GM13976 (cell line): ENCODE data around the gene TCAF1.
"Not testable (repeated sequence)": the region's sequence is repeated elsewhere in the genome, so short reads cannot be mapped to it uniquely, and the experiment has no call there.

Experiments used
- DNase-seq: peaks from one replicate; pipeline ENCODE4 v3.0.0; 2012; ENCODE audit warnings: low spot score
- in situ Hi-C: fragments of 300-500 bp; cut with MboI; formaldehyde crosslinking; loops from one replicate; pipeline ENCODE4 v1.12.0; 2022; ENCODE audit warnings: low sequenced_read_pairs, mixed read lengths, inconsistent platforms; ENCODE audit not compliant: unreplicated experiment
- TF ChIP-seq, protein P1 (sequence below): IDR thresholded peaks from 2 replicates; pipeline ENCODE4 v1.5.1; 2012; ENCODE audit warnings: borderline replicate concordance, mild to moderate bottlenecking; ENCODE audit not compliant: insufficient read depth; ENCODE audit errors: extremely low read depth, missing control alignments, control extremely low read depth

Gene TCAF1

DNA sequence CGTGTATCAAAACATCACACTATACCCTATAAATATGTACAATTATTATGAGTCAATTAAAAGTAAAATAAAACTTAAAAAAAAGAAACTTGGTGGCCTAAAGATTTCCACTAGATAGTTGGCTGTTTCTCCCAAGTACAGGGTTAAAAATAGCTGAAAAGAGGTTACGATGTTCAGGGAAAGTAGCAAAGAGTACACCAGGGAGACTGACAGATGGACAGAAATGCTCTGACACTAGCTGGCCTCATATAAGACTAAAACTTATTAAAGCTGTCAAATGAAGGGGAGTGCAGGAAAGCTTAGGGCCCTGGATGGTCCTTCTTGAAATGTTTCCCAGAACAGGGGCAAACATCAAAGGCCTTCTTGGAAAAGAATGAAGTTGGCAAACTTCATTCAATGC, 51.3 kb downstream of the TCAF1 start:
- DNase-seq, result no peak
- in situ Hi-C loops, result no loop called here
- TF ChIP-seq, protein P1, sequence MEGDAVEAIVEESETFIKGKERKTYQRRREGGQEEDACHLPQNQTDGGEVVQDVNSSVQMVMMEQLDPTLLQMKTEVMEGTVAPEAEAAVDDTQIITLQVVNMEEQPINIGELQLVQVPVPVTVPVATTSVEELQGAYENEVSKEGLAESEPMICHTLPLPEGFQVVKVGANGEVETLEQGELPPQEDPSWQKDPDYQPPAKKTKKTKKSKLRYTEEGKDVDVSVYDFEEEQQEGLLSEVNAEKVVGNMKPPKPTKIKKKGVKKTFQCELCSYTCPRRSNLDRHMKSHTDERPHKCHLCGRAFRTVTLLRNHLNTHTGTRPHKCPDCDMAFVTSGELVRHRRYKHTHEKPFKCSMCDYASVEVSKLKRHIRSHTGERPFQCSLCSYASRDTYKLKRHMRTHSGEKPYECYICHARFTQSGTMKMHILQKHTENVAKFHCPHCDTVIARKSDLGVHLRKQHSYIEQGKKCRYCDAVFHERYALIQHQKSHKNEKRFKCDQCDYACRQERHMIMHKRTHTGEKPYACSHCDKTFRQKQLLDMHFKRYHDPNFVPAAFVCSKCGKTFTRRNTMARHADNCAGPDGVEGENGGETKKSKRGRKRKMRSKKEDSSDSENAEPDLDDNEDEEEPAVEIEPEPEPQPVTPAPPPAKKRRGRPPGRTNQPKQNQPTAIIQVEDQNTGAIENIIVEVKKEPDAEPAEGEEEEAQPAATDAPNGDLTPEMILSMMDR, result no peak

DNA sequence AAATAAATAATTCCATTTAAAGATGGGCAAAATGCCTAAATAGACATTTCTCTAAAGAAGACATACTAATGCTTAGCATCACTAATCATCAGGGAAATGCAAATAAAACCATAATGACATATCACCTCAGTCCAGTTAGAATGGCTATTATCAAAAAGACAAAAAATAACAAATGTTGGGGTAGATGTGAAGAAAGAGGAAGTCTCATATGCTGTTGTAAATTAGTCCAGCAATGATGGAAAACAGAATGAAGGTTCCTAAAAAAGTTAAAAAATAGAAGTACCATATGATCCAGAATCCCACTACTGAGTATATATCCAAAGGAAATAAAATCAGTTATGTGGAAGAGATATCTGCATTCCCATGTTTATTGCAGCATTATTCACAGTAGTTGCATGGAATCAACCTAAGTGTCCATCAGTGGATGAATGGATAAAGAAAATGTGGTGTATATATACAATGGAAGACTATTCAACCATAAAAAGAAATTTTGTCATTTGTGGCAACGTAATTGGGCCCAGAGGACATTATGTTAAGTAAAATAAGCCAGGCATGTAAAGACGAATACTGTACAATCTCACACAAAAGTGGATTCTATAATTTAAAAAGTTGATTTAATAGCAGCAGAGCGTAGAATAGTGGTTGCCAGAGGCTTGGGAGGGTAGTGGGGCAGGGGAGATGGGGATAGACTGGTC, 52.0 kb downstream of the TCAF1 start:
- TF ChIP-seq, protein P1, result no peak
- no peak for DNase-seq
- in situ Hi-C loops, result loop anchor here (25.0 kb wide), 1 partner anchor 588 kb away; the partner anchor contains the start of gene GSTK1

GRCh38 chr7:143848192-143848591, 53.8 kb downstream of the TCAF1 start:
- in situ Hi-C loops, result loop anchor here (25.0 kb wide), 1 partner anchor 586 kb away; the partner anchor contains the start of gene GSTK1
- TF ChIP-seq, protein P1, result no peak

GRCh38 chr7:143846692-143847091, 55.3 kb downstream of the TCAF1 start:
- in situ Hi-C loops, result loop anchor here (25.0 kb wide), 1 partner anchor 584 kb away; the partner anchor contains the start of gene GSTK1

More at GRCh38 chr7:143848192-143848591, 53.8 kb downstream of the TCAF1 start:
- DNase-seq, result no peak

DNA sequence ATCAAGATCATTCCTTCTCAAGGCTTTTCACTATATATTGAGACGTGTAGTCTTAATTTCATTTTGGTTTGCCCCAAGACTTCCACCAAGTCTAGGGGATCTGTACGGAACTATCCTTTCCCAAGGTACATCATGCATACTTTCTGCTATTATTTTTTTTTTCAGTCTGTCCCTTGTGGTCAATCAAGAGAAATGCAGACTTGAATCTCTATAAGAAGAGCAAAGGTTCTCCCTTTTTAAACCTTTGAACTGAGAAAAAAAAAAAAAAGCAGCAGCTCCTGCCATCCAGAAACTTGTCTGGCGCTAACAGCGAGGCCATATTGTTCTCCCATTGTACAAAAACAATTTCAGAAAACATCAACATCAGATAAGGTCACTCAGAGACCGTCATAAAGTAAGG, 60.3 kb downstream of the TCAF1 start:
- not testable (repeated sequence) for DNase-seq
- in situ Hi-C loops, result loop anchor here (25.0 kb wide), 1 partner anchor 579 kb away; the partner anchor contains the start of gene GSTK1

More at GRCh38 chr7:143846692-143847091, 55.3 kb downstream of the TCAF1 start:
- TF ChIP-seq, protein P1, result no peak
- no peak for DNase-seq

DNA sequence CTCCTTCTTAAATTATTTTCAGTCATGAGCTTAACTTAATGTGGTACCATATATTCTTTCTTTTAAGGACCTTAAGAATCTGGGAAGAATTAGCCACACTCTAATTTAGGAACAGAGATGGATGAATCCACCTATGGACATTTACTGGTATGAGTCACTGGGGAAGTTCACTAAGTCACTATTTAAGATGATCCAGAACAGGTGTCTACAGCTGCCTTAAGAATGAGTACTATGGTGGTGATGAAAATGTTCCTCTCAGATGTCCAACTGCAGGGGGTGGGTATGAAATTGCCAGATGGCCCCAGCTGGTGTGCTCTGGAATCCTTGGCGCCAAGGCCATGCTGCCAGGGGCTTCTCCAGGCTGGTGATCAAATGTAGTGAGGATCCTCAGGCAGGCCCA, 61.9 kb downstream of the TCAF1 start:
- not testable (repeated sequence) for DNase-seq
- in situ Hi-C loops, result loop anchor here (25.0 kb wide), 1 partner anchor 578 kb away; the partner anchor contains the start of gene GSTK1

GRCh38 chr7:143837223-143837622, 64.8 kb downstream of the TCAF1 start:
- not testable (repeated sequence) for DNase-seq
- in situ Hi-C loops, result loop anchor here (25.0 kb wide), 1 partner anchor 575 kb away; the partner anchor contains the start of gene GSTK1

GRCh38 chr7:143836622-143837021, 65.4 kb downstream of the TCAF1 start:
- in situ Hi-C loops, result loop anchor here (25.0 kb wide), 1 partner anchor 574 kb away; the partner anchor contains the start of gene GSTK1
- DNase-seq, result not testable (repeated sequence)

More at GRCh38 chr7:143837223-143837622, 64.8 kb downstream of the TCAF1 start:
- TF ChIP-seq, protein P1, result peak; percentile 72

DNA sequence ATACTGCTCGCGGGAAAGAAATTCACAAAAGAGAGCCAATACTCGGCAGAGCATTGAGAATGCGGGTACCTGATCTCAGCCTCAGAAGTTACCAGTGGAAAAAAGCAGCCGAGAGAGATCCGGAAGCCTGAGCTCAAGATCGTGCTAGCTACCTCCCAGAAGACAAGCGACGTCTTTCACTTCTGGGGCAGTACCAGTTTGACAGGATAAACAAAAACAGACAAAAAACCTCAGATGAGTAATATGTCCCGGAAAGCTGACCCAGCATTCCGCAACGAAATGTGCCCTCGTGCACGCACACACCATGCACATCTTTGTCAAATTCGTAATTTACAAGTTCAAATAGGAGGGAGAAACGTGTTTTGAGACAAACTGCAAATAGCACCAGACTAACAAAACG, 65.9 kb downstream of the TCAF1 start:
- DNase-seq, result not testable (repeated sequence)
- in situ Hi-C loops, result loop anchor here (25.0 kb wide), 1 partner anchor 574 kb away; the partner anchor contains the start of gene GSTK1

- in situ Hi-C loops, result loop anchor here (25.0 kb wide), 1 partner anchor 564 kb away; the partner anchor contains the start of gene GSTK1
Observed at GRCh38 chr7:143826578-143826977, 75.4 kb downstream of the TCAF1 start.

GRCh38 chr7:143824295-143825135, 77.5 kb downstream of the TCAF1 start:
- in situ Hi-C loops, result loop anchor here (25.0 kb wide), 1 partner anchor 562 kb away; the partner anchor contains the start of gene GSTK1
- DNase-seq, result not testable (repeated sequence)

More at GRCh38 chr7:143826578-143826977, 75.4 kb downstream of the TCAF1 start:
- DNase-seq, result not testable (repeated sequence)
